ENCODE measurements around the gene HEG1. TPM values are rescaled to one million over a fixed set of nuclear protein-coding genes. Genes with fewer than 3 reads are reported as not detected.

HEG1 gene
- total RNA-seq, 2 experiments from 2014 or later, result 58.6 to 61.7 TPM

GRCh38 chr3:125039131-125040100 lies 16.4 kb downstream of the HEG1 start:
- ATAC-seq (no peak), DNase-seq (no peak)
- Mint-ChIP-seq H3K4me1 (ENCODE audit: low read depth) (peaks cover 31% of the 10 kb centered on the region), H3K27ac (no peak overlapping the region), H3K27me3 (ENCODE audit: low read depth) (no peaks in the 10 kb centered on the region), H3K36me3 (ENCODE audit: low read depth) (peaks cover 77% of the 10 kb centered on the region), H3K9me3 (ENCODE audit: insufficient read depth) (peaks cover 31% of the 10 kb centered on the region), H3K4me3 (no peak overlapping the region)
- CTCF ChIA-PET, result interaction anchor here (2.0 kb wide), 1 partner anchor 13 kb away, joined by 5 read pairs; no protein-coding TSS in a partner anchor
- POLR2A ChIA-PET, result no interaction called here

- H3K4me1 Mint-ChIP-seq (ENCODE audit: low read depth), result peaks cover 40% of the 10 kb centered on the region
- no peak overlapping the region for H3K4me3 Mint-ChIP-seq
- ATAC-seq (no peak), DNase-seq (no peak)
- POLR2A ChIA-PET, result no interaction called here
- H3K27me3 Mint-ChIP-seq (ENCODE audit: low read depth), result no peaks in the 10 kb centered on the region
- peaks cover 80% of the 10 kb centered on the region for H3K36me3 Mint-ChIP-seq (ENCODE audit: low read depth)
- peak overlapping the region; percentile 14 for H3K27ac Mint-ChIP-seq
- peaks cover 31% of the 10 kb centered on the region for H3K9me3 Mint-ChIP-seq (ENCODE audit: insufficient read depth)
- CTCF ChIA-PET, result interaction anchor here (1.3 to 2.0 kb wide), 3 partner anchors 14 to 19 kb away, joined by 3 to 5 read pairs (median 3); no protein-coding TSS in a partner anchor
Observed at GRCh38 chr3:125037498-125038150, 18.2 kb downstream of the HEG1 start.

- Mint-ChIP-seq H3K9me3 (ENCODE audit: insufficient read depth) (peaks cover 31% of the 10 kb centered on the region), H3K27me3 (ENCODE audit: low read depth) (no peaks in the 10 kb centered on the region), H3K36me3 (ENCODE audit: low read depth) (peaks cover 79% of the 10 kb centered on the region), H3K4me3 (no peak overlapping the region), H3K27ac (no peak overlapping the region), H3K4me1 (ENCODE audit: low read depth) (peaks cover 56% of the 10 kb centered on the region)
- no peak for DNase-seq
- peak; percentile 65 for ATAC-seq
- ChIA-PET CTCF (no interaction called here), POLR2A (no interaction called here)
Observed at GRCh38 chr3:125035217-125035616, 20.6 kb downstream of the HEG1 start.

- no peak overlapping the region for H3K27ac Mint-ChIP-seq
- ATAC-seq (no peak), DNase-seq (no peak)
- ChIA-PET CTCF (interaction anchor here (1.3 kb wide), 1 partner anchor 10 kb away, joined by 4 read pairs; no protein-coding TSS in a partner anchor), POLR2A (no interaction called here)
- no peaks in the 10 kb centered on the region for H3K27me3 Mint-ChIP-seq (ENCODE audit: low read depth)
- no peak overlapping the region for H3K4me3 Mint-ChIP-seq
- peaks cover 67% of the 10 kb centered on the region for H3K4me1 Mint-ChIP-seq (ENCODE audit: low read depth)
- H3K36me3 Mint-ChIP-seq (ENCODE audit: low read depth), result peaks cover 78% of the 10 kb centered on the region
- H3K9me3 Mint-ChIP-seq (ENCODE audit: insufficient read depth), result peaks cover 29% of the 10 kb centered on the region
Observed at GRCh38 chr3:125033616-125034015, 22.2 kb downstream of the HEG1 start.

GRCh38 chr3:125033135-125033534 lies 22.7 kb downstream of the HEG1 start:
- H3K36me3 Mint-ChIP-seq (ENCODE audit: low read depth), result peaks cover 78% of the 10 kb centered on the region
- ATAC-seq (no peak), DNase-seq (no peak)
- H3K27me3 Mint-ChIP-seq (ENCODE audit: low read depth), result no peaks in the 10 kb centered on the region
- no peak overlapping the region for H3K4me3 Mint-ChIP-seq
- peaks cover 67% of the 10 kb centered on the region for H3K4me1 Mint-ChIP-seq (ENCODE audit: low read depth)
- H3K9me3 Mint-ChIP-seq (ENCODE audit: insufficient read depth), result peaks cover 26% of the 10 kb centered on the region
- ChIA-PET CTCF (interaction anchor here (1.3 to 1.4 kb wide), 2 partner anchors 9 to 122 kb away, joined by 3 to 4 read pairs; no protein-coding TSS in a partner anchor), POLR2A (no interaction called here)
- no peak overlapping the region for H3K27ac Mint-ChIP-seq

GRCh38 chr3:125032683-125033082 lies 23.1 kb downstream of the HEG1 start:
- Mint-ChIP-seq H3K36me3 (ENCODE audit: low read depth) (peaks cover 78% of the 10 kb centered on the region), H3K4me1 (ENCODE audit: low read depth) (peaks cover 67% of the 10 kb centered on the region), H3K9me3 (ENCODE audit: insufficient read depth) (peaks cover 23% of the 10 kb centered on the region), H3K4me3 (no peak overlapping the region), H3K27me3 (ENCODE audit: low read depth) (no peaks in the 10 kb centered on the region), H3K27ac (peak overlapping the region; percentile 37)
- POLR2A ChIA-PET, result no interaction called here
- DNase-seq, result no peak
- CTCF ChIA-PET, result interaction anchor here (1.0 to 1.4 kb wide), 3 partner anchors 9 to 122 kb away, joined by 3 to 4 read pairs (median 3); no protein-coding TSS in a partner anchor
- no peak for ATAC-seq

- ChIA-PET CTCF (interaction anchor here (1.0 to 1.4 kb wide), 2 partner anchors 83 to 123 kb away, joined by 3 read pairs; no protein-coding TSS in a partner anchor), POLR2A (no interaction called here)
- DNase-seq (no peak), ATAC-seq (no peak)
- H3K27me3 Mint-ChIP-seq (ENCODE audit: low read depth), result no peaks in the 10 kb centered on the region
- peaks cover 78% of the 10 kb centered on the region for H3K36me3 Mint-ChIP-seq (ENCODE audit: low read depth)
- no peak overlapping the region for H3K4me3 Mint-ChIP-seq
- peak overlapping the region; percentile 37 for H3K27ac Mint-ChIP-seq
- peaks cover 21% of the 10 kb centered on the region for H3K9me3 Mint-ChIP-seq (ENCODE audit: insufficient read depth)
- H3K4me1 Mint-ChIP-seq (ENCODE audit: low read depth), result peaks cover 69% of the 10 kb centered on the region
Observed at GRCh38 chr3:125032100-125032643, 23.6 kb downstream of the HEG1 start.

GRCh38 chr3:125031544-125031943 lies 24.3 kb downstream of the HEG1 start:
- no peak for DNase-seq
- peaks cover 73% of the 10 kb centered on the region for H3K4me1 Mint-ChIP-seq (ENCODE audit: low read depth)
- H3K27ac Mint-ChIP-seq, result no peak overlapping the region
- no peak for ATAC-seq
- H3K4me3 Mint-ChIP-seq, result no peak overlapping the region
- peaks cover 80% of the 10 kb centered on the region for H3K36me3 Mint-ChIP-seq (ENCODE audit: low read depth)
- no peaks in the 10 kb centered on the region for H3K27me3 Mint-ChIP-seq (ENCODE audit: low read depth)
- peaks cover 17% of the 10 kb centered on the region for H3K9me3 Mint-ChIP-seq (ENCODE audit: insufficient read depth)
- ChIA-PET POLR2A (no interaction called here), CTCF (no interaction called here)

GRCh38 chr3:125028657-125029056 lies 27.1 kb downstream of the HEG1 start:
- Mint-ChIP-seq H3K36me3 (ENCODE audit: low read depth) (peaks cover 87% of the 10 kb centered on the region), H3K9me3 (ENCODE audit: insufficient read depth) (no peaks in the 10 kb centered on the region), H3K4me3 (peak overlapping the region; percentile 12), H3K4me1 (ENCODE audit: low read depth) (peaks cover 88% of the 10 kb centered on the region), H3K27me3 (ENCODE audit: low read depth) (no peaks in the 10 kb centered on the region), H3K27ac (peak overlapping the region; percentile 33)
- CTCF ChIA-PET, result no interaction called here
- DNase-seq (no peak), ATAC-seq (no peak)
- POLR2A ChIA-PET, result no interaction called here

- peaks cover 92% of the 10 kb centered on the region for H3K4me1 Mint-ChIP-seq (ENCODE audit: low read depth)
- H3K27ac Mint-ChIP-seq, result no peak overlapping the region
- H3K27me3 Mint-ChIP-seq (ENCODE audit: low read depth), result no peaks in the 10 kb centered on the region
- ChIA-PET CTCF (no interaction called here), POLR2A (no interaction called here)
- no peak overlapping the region for H3K4me3 Mint-ChIP-seq
- DNase-seq (no peak), ATAC-seq (no peak)
- no peaks in the 10 kb centered on the region for H3K9me3 Mint-ChIP-seq (ENCODE audit: insufficient read depth)
- H3K36me3 Mint-ChIP-seq (ENCODE audit: low read depth), result peaks cover 93% of the 10 kb centered on the region
Observed at GRCh38 chr3:125025642-125026041, 30.2 kb downstream of the HEG1 start.

- POLR2A ChIA-PET, result interaction anchor here (1.1 to 1.6 kb wide), 2 partner anchors 27 to 29 kb away, joined by 4 to 6 read pairs; no protein-coding TSS in a partner anchor
- CTCF ChIA-PET, result interaction anchor here (0.9 to 1.5 kb wide), 5 partner anchors 8 to 105 kb away, joined by 3 to 4 read pairs (median 3); no protein-coding TSS in a partner anchor
- no peaks in the 10 kb centered on the region for H3K9me3 Mint-ChIP-seq (ENCODE audit: insufficient read depth)
- peak; percentile 18 for ATAC-seq
- peak overlapping the region; percentile 9 for H3K4me3 Mint-ChIP-seq
- H3K36me3 Mint-ChIP-seq (ENCODE audit: low read depth), result peaks cover 92% of the 10 kb centered on the region
- DNase-seq, result no peak
- H3K27me3 Mint-ChIP-seq (ENCODE audit: low read depth), result no peaks in the 10 kb centered on the region
- peaks cover 85% of the 10 kb centered on the region for H3K4me1 Mint-ChIP-seq (ENCODE audit: low read depth)
- peak overlapping the region; percentile 77 for H3K27ac Mint-ChIP-seq
Observed at GRCh38 chr3:125024817-125025216, 31.0 kb downstream of the HEG1 start.

Data from activated CD8-positive, alpha-beta T cell treated with anti-CD3 and anti-CD28 coated beads, Interleukin-2, amount 10 ng/mL, durations not matched to agents 7 days and 5 days (primary cell).